ENCODE results near the gene SYT2. TPM values are rescaled to one million over a fixed set of nuclear protein-coding genes. Genes with fewer than 3 reads are reported as not detected.
A peak's percentile ranks its signal among the peaks of the same experiment; 100 is the strongest.
"Not testable (repeated sequence)": the region's sequence is repeated elsewhere in the genome, so short reads cannot be mapped to it uniquely, and the experiment has no call there.

SYT2 gene
- polyA plus RNA-seq, 1 experiment, result not detected

GRCh38 chr1:202616355-202616915 is 93.8 kb downstream of the SYT2 start:
- H3K27me3 ChIP-seq (ENCODE audit: control insufficient read depth, insufficient read depth, low read length), result no peaks in the 10 kb centered on the region
- DNase-seq (ENCODE audit: low read depth), result no peak
- H3K36me3 ChIP-seq (ENCODE audit: control insufficient read depth, insufficient read depth, low read length), result no peaks in the 10 kb centered on the region
- POLR2A ChIA-PET, result no interaction called here
- no peak overlapping the region for H3K4me3 ChIP-seq (ENCODE audit: low read depth, low read length)
- CTCF ChIA-PET, result interaction anchor here (1.3 to 4.9 kb wide), 3 partner anchors 8 to 17 kb away, joined by 3 to 23 read pairs (median 3); no protein-coding TSS in a partner anchor
- TF ChIP-seq CTCF (IDR thresholded peaks at IDR 0.05; ENCODE audit: insufficient read depth, low read depth, low read length), result no peak

GRCh38 chr1:202615501-202616354 is 94.5 kb downstream of the SYT2 start:
- no peak overlapping the region for H3K4me3 ChIP-seq (ENCODE audit: low read depth, low read length)
- peak; percentile 5 for DNase-seq (ENCODE audit: low read depth)
- H3K27me3 ChIP-seq (ENCODE audit: control insufficient read depth, insufficient read depth, low read length), result no peaks in the 10 kb centered on the region
- no peak for TF ChIP-seq CTCF (IDR thresholded peaks at IDR 0.05; ENCODE audit: insufficient read depth, low read depth, low read length)
- ChIA-PET POLR2A (no interaction called here), CTCF (interaction anchor here (0.9 to 4.9 kb wide), 6 partner anchors 7 to 272 kb away, joined by 3 to 23 read pairs (median 4); no protein-coding TSS in a partner anchor)
- H3K36me3 ChIP-seq (ENCODE audit: control insufficient read depth, insufficient read depth, low read length), result no peaks in the 10 kb centered on the region

- H3K27me3 ChIP-seq (ENCODE audit: control insufficient read depth, insufficient read depth, low read length); POLR2A ChIA-PET; H3K36me3 ChIP-seq (ENCODE audit: control insufficient read depth, insufficient read depth, low read length); DNase-seq (ENCODE audit: low read depth); H3K4me3 ChIP-seq (ENCODE audit: low read depth, low read length): not testable (repeated sequence)
- CTCF ChIA-PET, result interaction anchor here (0.6 to 4.9 kb wide), 5 partner anchors 10 to 271 kb away, joined by 3 to 23 read pairs (median 4); no protein-coding TSS in a partner anchor
Measured at GRCh38 chr1:202615208-202615500, 95.1 kb downstream of the SYT2 start.

- DNase-seq (ENCODE audit: low read depth); H3K36me3 ChIP-seq (ENCODE audit: control insufficient read depth, insufficient read depth, low read length); POLR2A ChIA-PET; H3K4me3 ChIP-seq (ENCODE audit: low read depth, low read length); H3K27me3 ChIP-seq (ENCODE audit: control insufficient read depth, insufficient read depth, low read length): not testable (repeated sequence)
- peak; percentile 26 for TF ChIP-seq CTCF (IDR thresholded peaks at IDR 0.05; ENCODE audit: insufficient read depth, low read depth, low read length)
- CTCF ChIA-PET, result interaction anchor here (0.6 to 4.9 kb wide), 6 partner anchors 11 to 271 kb away, joined by 3 to 23 read pairs (median 4); no protein-coding TSS in a partner anchor
Measured at GRCh38 chr1:202614363-202615207, 95.7 kb downstream of the SYT2 start.

- no peaks in the 10 kb centered on the region for H3K36me3 ChIP-seq (ENCODE audit: control insufficient read depth, insufficient read depth, low read length)
- CTCF ChIA-PET, result interaction anchor here (1.2 to 4.9 kb wide), 3 partner anchors 14 to 112 kb away, joined by 5 to 23 read pairs (median 9); no protein-coding TSS in a partner anchor
- no peaks in the 10 kb centered on the region for H3K27me3 ChIP-seq (ENCODE audit: control insufficient read depth, insufficient read depth, low read length)
- no peak for TF ChIP-seq CTCF (IDR thresholded peaks at IDR 0.05; ENCODE audit: insufficient read depth, low read depth, low read length)
- DNase-seq (ENCODE audit: low read depth), result no peak
- no peak overlapping the region for H3K4me3 ChIP-seq (ENCODE audit: low read depth, low read length)
- POLR2A ChIA-PET, result interaction anchor here (0.6 kb wide), 1 partner anchor 902 kb away, joined by 4 read pairs; no protein-coding TSS in a partner anchor
Measured at GRCh38 chr1:202613571-202613970, 96.7 kb downstream of the SYT2 start.

GRCh38 chr1:202612036-202612435 is 98.2 kb downstream of the SYT2 start:
- H3K36me3 ChIP-seq (ENCODE audit: control insufficient read depth, insufficient read depth, low read length); DNase-seq (ENCODE audit: low read depth); POLR2A ChIA-PET; H3K4me3 ChIP-seq (ENCODE audit: low read depth, low read length); H3K27me3 ChIP-seq (ENCODE audit: control insufficient read depth, insufficient read depth, low read length): not testable (repeated sequence)
- CTCF ChIA-PET, result interaction anchor here (0.9 kb wide), 1 partner anchor 13 kb away, joined by 3 read pairs; no protein-coding TSS in a partner anchor

Measured in BJ (cell line).